CD4-positive, alpha-beta T cell treated with Interleukin-21 for 1 hour (primary cell): ENCODE data around the gene CCSER1.

ENCODE experiments used
- DNase-seq: peaks from one replicate; pipeline ENCODE4 v3.0.0-alpha.2; 2020

Gene CCSER1

DNA sequence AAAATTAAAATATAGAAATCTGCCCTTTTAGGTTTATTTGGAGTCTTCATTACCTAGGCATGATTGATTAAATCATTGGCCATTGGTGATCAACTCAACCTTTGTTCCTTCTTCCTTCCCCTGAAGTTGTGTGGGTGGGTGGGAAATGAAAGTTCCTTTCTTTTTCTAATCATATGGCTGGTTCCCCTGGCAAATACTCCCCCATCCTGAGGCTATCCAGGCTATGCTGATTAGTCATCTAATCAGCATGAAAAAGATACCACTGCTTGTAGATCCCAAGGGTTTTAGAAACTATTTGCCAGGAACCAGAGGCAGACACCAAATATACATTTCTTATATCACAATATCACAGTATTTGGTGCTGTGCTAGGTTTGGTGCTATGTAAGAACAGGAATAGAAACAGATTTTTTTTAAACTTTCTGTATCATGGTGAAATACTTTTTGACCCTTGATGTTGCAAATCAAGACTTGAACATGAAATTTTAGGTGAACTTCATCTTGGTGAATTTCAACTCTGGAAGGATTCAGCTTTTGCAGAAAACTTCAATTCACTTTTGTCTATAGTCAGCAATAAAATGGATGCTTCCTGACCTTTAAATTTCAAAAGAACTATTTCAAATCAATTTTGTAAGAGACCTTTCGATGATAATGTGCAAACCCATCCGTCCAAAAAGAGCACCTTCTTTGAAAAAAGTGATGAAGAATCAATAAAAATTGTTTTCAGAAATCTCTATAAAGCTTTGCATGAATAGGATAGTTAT, 71.1 kb downstream of the CCSER1 start:
- DNase-seq, result no peak

DNA sequence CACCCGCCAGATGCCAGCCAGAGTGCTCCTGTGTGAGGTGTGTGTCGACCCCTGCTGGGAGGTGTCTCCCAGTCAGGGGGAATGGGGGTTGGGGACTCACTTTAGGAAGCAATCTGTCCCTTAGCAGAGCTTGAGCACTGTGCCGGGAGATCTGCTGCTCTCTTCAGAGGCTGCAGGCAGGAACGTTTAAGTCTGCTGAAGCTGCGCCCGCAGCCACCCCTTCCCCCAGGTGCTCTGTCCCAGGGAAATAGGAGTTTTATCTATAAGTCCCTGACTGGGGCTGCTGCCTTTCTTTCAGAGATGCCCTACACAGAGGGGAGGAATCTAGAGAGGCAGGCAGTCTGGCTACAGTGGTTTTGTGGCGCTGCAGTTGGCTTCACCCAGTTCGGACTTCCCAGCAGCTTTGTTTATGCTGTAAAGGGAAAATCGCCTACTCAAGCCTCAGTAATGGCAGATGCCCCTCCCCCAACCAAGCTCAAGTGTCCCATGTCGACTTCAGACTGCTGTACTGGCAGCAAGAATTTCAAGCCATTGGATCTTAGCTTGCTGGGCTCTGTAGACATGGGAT, 80.8 kb downstream of the CCSER1 start:
- DNase-seq, result no peak

DNA sequence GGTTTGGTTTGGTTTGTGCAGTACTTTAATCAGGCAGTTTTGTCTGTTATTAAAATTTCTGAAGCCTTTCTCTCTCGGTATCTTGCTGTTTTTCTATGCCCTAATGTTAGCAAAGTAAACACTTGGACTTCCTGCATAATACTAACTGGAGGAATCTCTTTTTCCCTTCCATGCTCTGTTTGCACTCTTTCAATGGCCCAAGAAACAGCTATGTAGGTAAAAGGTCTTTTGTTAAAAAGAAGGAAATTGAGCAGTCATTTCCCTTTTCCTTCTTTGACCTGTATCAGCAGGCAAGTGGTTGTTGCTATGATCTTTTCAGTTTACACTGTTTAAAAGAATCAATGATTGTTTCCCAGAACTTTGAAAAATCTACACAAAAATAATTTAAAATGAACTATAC, 82.7 kb downstream of the CCSER1 start:
- no peak for DNase-seq

DNA sequence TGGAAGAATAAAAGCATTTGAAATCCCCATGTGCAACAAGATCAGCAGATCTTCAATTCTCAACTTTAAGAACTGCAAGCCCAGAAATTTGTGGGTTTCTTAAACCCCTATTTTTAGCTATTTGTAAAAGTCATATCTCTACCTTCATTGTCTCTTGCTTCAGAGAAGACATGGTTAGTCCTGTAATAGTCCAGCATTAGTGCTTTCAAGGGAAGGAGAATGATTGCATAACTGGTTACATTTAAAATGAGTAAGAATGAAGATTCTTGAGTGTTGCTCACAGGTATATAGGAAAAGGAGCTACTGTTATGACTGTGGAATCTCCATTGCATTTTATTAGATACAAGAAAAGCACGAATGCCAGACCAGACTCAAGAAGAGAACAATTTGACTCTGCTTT, 84.0 kb downstream of the CCSER1 start:
- DNase-seq, result no peak

DNA sequence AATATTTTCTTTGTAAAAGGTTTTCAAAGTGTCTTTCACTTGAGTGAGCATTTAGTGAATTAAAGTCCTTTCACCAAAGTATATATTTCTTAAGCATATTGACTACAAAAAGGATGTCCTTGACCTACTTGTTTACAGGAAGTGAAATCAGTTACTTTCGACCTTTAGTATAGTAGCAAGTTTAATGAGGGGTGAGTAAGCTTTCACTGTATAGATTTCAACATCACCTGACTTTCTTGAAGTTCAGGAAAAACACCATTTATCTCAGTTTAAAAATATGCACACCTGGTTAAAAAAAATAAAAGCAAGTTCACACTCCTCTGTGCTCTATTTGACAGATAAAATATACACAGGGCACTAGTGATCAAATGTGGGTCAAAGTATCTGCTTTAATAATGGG, 88.1 kb downstream of the CCSER1 start:
- DNase-seq, result no peak

DNA sequence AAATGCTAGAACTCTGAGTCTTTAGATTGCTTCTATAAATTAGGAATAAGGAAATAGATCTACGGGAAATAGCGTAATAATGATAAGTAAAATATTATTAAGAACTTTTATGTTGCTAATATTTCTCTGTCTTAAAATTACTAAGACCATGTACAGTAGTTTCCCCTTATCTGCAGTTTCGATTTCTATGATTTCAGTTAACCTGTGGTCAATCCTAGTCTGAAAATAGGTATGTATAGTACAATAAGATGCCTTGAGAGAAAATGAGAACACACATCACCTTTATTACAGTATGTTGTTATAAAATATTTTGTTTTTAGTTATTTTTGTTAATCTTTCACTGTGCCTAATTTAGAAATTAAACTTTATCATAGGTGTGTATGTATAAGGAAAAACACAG, 92.6 kb downstream of the CCSER1 start:
- no peak for DNase-seq

DNA sequence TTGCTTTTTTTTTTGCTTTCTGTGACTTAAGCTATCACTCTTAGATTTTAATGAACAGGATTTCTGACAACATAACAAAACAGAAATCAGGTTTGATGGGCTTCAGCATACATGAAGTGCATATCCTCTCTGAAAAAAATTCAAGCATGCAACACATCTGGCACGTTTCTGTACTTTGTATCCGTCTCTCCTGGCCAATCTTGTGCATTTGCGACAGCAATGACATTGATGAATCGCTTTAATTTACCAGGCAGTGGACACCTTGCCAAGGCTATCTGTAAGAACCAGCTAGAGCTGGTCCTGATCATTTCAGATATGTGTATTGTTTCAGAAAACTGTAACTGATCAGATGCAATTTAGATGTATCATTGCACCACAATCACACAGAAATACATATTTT, 93.3 kb downstream of the CCSER1 start:
- no peak for DNase-seq

DNA sequence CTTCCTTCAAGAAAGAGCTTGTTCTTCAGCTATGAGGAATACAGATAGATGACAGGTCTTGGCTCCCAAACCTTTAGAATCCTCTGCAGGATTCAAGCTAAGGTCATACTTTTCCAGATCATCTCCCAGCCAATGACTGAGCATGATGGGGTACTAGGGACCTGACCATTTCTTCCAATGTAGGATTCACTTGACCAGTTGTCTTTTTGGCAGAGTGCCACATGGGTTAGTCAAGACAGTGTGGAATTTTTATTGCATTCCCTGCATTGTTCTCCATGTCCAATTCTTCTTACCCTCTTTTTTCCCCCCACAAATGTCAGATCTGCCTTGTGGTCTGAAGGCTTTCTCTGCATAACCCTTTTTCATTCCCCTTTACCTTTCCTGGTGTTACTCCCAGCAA, 99.5 kb downstream of the CCSER1 start:
- DNase-seq, result no peak

DNA sequence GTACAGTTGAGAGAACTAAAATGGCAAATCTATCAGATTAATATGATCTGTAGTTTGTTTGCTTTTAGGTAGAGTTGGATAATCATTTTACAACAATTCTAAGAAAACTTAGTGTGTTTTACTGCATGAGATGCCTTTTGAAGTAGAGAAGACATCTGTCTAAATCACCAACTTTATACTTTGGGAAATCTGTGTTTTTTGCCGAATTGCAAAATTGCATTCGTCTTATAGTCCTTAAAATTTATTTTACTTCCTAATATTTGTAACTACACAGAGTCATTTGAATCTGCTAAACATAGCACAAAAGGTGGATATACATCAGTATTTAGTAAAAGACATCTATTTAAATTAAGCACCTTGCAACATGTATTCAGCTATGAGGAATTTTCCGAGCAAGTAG, 100.0 kb downstream of the CCSER1 start:
- no peak for DNase-seq

DNA sequence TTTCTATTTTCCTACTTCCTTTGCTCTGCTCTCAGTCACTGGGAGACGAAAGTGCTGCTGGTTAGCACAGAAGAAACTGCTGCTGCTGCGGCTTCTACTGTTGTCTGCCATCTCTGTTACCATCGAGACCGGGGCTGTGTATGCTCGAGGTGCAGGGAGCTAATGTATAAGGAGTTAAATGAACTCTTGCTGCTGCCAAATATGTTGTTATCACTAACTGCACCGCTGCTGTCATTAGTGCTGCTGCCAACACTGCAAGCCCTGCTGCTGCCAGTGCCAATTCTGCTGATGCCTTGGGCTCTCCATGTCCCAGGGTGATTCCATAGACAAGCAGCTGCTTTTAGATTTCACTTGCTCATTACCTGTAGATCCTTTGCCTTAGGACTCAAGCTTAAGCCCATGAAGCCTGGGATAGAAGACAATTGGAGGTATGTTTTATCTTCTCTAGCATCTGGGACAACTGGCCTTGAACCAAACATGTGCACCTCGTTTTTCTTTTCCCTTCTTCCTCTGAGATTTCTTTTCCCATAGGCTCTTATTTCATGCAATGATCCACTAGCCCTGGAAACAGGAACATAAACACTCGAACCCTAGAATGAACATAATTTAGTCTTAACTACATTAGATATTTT, 107.8 kb downstream of the CCSER1 start:
- DNase-seq, result no peak

DNA sequence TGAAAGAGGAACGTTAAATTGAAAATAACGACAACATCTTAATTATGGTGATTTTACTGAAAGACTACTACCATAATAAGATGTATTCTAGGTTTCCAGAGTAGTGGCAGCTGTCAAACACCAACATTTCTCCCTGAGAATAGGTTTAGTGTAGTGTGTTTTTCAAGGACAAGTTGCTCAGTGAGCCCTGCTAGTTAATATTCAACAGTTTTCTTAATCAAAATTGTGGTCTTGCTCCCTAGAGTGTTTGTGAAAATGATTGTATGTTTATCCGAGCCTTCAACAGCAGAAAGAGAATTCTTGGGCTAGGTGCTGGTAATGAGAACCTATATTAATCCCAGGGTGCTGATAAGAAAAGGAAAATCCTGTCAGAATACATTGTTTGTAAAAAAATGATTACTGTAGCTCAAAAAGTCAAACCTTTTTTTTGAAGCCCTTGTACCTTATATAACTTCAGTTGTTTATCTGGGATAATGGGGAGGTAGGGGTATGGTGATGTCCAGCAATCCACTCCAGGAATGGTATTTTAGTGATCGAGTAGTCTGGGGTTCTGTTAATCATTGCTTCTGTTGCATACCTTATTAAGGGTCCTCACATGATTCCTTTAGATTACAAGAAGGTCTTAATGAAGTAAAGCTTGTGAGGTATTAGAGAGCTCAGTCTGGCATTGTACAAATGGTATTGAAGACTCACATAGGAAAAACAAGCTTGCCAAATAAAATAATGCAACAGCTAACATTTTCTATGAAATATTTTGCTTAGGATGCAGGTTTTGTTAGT, 110.7 kb downstream of the CCSER1 start:
- DNase-seq, result no peak

DNA sequence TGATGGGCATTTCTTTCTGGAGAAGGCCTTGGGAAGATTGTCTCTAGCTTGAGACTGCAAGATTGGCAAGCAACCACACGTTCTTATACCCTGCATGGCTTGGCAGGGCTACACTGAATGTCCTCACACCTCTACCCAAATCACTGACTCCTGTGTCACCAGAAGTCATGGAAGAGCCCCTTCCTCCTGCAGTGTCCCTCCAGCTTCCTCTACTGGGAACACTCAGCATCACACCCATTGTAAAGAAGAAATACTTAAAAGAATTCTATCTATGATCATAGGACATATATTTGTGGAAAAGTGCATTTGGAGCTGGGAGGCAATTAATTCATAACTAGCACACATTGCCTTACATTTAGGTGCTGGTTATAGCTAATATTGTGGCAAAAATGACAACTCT, 113.1 kb downstream of the CCSER1 start:
- no peak for DNase-seq

DNA sequence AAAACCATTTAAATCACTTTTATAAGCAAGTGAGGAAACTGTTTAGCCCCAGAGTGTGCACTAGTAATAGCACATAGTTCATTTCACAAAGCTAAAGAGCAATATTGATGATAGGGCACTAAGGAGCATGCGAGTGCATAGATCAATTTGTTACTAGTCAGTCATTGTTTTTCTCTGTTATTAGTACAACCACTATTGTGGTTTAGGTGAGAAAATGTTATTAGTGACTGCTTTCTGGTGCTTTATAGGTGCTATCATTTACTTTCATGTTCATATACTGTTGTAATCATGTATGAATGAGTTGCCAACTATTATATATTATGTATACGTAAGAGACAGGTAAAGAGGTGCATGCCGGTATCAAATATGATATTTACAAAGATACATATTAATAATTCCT, 113.8 kb downstream of the CCSER1 start:
- DNase-seq, result no peak

DNA sequence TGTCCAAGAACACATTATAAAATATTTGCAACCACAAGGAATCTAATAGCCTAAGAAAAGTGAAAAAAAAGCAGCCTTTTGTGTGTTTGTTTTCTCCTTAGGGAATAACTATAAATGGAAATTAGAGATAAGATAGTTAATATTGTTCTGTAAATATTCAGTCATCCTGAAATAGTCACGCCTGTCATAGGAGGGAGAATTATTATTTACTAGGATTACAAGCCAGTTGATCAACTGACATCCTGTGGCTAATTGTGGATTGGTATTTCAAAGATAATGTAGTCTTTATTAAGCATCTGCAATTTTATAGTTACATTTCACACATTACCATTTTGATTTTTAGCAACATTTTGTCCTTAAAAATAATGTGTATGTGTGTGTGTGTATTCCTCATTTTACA, 118.6 kb downstream of the CCSER1 start:
- no peak for DNase-seq

DNA sequence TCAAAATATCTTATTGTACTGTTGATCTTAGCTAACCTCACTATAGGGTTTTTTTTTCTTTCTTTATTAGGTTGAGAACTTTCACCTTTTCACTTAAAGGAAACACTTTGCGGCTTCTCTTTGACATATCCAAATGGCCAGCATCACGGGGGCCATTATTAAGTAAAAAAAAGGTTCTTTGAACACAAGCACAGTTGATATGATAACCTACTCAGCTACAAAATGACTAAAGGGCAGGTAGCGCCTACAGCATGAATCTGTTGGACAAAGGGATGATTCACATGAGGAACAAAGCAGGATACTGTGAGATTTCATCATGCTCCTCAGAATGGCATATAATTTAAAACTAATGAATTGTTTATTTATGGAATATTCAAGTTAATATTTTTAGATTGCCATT, 119.6 kb downstream of the CCSER1 start:
- DNase-seq, result no peak

DNA sequence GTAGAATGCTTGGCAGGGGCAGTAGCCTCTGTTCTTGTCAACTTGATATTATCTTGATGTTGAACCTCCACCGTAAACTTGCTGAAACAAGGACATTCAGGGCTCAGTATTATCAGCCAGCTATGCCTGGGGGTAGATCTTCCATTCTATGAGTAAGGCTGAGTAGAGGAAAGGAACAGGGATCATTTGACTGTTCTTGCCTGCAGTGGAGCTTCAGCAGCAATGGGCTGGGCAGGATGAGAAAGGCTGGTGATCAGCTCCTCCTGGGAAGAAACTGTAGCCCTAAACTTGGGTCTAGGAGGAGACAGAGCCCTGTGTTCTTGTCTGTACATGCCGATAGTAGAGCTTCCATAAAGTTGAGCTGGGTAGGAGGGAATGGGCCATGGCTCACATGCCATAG, 127.2 kb downstream of the CCSER1 start:
- DNase-seq, result no peak

DNA sequence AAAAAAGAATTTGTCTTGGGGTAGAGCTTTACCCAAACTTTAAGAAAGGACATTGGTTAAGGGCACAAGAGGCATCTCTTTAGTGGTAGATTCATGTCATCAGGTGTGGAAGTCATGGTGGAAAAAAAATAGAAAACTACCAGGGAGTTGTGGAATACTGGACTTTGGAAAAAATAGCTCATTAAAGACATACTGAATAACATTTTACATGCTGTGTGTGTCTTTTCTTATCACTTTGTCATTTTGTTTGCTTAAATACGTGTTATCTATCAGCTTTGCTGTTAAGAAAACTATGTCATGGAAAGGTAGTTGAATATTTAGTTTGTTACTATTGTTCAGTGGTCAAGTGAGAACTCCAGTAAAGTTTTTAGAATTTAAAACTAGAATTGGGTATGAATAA, 147.0 kb downstream of the CCSER1 start:
- DNase-seq, result no peak

DNA sequence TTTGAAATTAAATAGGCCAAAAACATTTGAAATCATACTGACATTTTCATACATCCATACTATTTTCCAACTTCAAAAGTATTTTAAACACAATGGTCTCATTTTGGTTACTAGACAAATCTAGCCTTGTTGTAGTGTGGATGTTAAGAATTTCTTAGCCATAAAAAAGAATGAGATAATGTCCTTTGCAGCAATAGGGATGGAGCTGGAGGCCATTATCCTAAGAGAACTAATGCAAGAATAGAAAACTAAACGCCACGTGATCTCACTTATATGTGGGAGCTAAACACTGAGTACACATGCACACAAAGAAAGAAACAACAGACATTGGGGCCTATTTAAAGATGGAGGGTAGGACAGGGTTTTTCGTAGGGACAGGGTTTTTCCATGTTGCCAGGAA, 153.8 kb downstream of the CCSER1 start:
- no peak for DNase-seq

DNA sequence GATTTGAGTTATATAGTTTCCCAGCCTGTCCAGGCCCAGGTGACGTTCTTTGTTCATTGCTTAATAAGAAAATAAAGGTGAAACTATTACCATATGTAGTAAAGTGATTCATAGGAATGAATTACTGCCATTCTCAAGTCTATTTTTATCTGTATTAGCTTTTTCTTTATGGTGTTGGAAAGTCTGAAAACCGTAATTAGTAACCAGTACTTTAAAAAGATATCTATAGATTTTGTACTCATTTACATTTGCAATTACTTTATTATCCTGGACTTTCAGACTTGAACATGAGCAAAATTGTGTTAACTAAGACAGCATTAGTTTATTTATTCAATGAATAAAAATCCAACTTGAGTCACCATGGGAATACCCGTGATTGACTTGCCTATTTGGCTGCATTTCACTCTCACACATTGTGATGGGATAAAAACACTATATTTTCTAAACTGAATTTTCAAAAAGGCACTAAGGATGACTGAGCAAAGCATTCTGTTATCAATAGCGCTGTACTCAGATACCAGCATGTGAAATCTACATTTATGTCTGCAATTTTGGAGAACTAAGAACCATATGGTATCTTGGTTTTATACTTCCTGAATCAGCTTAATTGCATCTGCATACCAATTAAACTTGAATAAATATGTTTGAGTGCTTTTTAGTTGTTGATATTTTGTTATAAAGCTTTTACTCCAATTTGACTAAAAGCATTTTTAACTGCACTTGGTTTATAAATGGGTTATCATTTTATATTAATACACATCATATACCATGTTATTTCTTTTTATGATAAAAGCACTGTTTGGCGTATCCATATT, 154.6 kb downstream of the CCSER1 start:
- DNase-seq, result no peak

DNA sequence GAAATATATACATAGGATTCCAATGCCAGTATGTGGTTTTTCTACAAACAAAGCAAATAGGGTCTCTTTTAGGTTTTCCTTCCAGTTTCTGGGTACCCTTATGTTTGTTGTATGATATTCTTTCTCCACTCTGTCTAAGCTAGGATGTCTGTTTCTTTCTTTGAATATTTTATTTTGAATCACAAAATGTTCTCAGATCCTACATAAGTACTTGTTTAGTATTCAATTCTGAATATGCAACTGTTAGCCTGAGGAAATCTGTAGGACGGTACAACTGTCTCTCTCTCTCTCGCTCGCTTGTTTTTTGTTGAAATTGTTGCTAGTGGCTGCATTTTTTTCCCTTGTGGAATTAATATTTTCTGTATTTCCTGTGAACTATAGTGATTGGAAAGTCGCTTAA, 163.2 kb downstream of the CCSER1 start:
- DNase-seq, result no peak

DNA sequence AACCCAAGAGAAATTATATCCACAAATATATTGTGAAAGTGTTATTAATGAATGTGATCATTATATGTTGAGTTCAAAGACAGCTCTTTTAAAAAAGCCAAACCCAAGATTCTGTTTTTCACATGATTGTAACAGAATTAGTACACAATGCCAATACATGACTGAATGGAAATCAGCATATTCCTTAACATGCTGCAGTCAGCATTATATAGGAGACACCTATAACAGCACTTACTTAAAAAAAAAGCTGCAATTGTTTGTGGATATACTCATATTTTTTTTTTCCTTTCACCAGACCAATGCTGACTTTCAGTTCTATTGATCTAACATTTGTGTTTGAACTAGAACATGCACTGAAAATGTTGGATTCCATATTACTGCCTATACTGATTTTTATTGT, 165.2 kb downstream of the CCSER1 start:
- DNase-seq, result no peak

DNA sequence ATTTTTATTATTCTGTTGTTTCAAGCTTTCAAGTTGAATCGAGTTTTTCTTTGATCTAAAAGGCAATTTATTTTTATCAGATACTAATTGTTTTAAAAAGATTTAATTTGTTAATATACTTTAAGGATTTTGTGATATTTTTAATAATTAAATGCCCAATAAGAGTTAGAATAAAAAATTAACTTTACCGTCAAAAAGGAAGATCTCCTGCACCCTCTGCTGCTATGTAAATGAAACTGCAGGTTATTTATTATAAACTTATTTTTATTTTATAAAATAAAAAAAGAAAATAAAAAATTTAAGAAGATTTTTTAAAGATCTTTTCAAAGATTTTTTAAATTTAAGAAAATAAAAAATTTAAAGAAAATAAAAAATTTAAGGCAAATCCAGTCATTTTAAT, 166.1 kb downstream of the CCSER1 start:
- DNase-seq, result no peak

DNA sequence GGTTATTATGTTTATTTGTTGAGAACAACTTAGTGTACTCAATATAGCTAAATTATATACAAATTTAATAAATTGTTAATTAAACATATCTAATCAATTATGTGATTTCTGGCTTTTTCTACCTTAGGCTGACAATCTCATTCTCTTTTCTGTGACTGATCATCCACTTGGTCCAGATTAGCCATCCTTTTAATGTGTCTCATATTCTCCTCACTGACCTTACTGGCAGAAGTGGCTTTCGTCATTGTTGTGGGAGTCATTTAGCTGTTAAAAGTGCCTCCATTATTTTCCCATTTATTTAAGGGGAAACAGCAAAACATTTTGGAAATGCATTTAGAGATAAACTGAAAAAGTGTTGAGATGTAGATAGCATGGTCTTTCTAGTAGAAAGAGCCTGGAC, 172.2 kb downstream of the CCSER1 start:
- DNase-seq, result no peak
